ENCODE measurements around the gene ANKZF1.

ANKZF1 gene, protein sequence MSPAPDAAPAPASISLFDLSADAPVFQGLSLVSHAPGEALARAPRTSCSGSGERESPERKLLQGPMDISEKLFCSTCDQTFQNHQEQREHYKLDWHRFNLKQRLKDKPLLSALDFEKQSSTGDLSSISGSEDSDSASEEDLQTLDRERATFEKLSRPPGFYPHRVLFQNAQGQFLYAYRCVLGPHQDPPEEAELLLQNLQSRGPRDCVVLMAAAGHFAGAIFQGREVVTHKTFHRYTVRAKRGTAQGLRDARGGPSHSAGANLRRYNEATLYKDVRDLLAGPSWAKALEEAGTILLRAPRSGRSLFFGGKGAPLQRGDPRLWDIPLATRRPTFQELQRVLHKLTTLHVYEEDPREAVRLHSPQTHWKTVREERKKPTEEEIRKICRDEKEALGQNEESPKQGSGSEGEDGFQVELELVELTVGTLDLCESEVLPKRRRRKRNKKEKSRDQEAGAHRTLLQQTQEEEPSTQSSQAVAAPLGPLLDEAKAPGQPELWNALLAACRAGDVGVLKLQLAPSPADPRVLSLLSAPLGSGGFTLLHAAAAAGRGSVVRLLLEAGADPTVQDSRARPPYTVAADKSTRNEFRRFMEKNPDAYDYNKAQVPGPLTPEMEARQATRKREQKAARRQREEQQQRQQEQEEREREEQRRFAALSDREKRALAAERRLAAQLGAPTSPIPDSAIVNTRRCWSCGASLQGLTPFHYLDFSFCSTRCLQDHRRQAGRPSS

DNA sequence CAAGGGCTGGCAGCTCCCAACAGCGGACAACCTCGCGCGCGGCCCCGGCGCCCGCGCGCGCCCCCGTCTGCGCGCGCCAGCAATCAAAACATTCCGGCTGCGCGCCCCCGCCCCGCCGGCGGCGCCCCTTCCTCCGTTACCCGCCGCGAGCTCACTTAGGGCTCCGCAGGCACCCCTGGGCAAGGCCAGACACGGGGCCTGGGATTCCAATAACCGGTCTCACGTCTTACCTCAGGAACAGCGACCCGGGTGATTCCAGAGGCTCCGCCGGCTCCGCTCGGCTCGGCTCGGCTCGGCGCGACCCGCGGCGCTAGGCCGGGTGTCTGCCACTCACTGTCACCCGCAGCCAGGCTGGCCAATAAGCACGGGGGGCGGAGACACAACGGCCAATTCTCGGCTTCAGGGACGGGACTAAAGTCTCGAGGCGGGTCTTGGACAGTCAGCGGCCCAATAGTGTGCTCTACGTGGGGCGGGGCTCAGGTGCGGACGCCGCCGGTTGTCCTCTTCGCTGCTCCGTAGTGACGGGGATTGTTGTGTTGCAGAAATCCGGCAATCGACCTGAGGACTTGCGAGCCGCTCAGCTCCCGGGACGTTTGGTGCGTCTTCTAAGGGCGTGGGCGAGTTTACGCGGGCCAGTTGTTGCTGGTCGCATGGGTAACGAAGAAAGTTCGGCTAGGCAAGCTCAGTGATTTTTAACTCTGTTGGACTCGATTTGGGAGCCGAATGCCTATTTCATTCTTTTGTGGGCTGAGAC, at the start of gene ANKZF1, which contains the start of gene ATG9A:
TSS of gene ANKZF1 (plus strand) at position 502 of the 754 bp plus-strand sequence. CDS start 452 bp downstream, outside the sequence.
TSS of gene ATG9A (minus strand) at position 332 of the 754 bp plus-strand sequence. CDS start 1,612 bp downstream, outside the sequence.
- peak within 1 kb of the TSS; percentile 89 for H3K4me3 ChIP-seq (replicated peaks; ENCODE audit: low read depth, low read length)
- DNase-seq (ENCODE audit: extremely low read depth, low read depth), result peak; percentile 93
- TF ChIP-seq CTCF (IDR thresholded peaks at IDR 0.05; ENCODE audit: low read depth, low read length, missing control alignments), result no peak

GRCh38 chr2:219180961-219181360, 48.6 kb upstream of the ANKZF1 start:
- no peak for DNase-seq (ENCODE audit: extremely low read depth, low read depth)
- no peak for TF ChIP-seq CTCF (IDR thresholded peaks at IDR 0.05; ENCODE audit: low read depth, low read length, missing control alignments)
- H3K4me3 ChIP-seq (replicated peaks; ENCODE audit: low read depth, low read length), result no peak overlapping the region

GRCh38 chr2:219181531-219181930, 48.1 kb upstream of the ANKZF1 start:
- H3K4me3 ChIP-seq (replicated peaks; ENCODE audit: low read depth, low read length), result no peak overlapping the region

DNA sequence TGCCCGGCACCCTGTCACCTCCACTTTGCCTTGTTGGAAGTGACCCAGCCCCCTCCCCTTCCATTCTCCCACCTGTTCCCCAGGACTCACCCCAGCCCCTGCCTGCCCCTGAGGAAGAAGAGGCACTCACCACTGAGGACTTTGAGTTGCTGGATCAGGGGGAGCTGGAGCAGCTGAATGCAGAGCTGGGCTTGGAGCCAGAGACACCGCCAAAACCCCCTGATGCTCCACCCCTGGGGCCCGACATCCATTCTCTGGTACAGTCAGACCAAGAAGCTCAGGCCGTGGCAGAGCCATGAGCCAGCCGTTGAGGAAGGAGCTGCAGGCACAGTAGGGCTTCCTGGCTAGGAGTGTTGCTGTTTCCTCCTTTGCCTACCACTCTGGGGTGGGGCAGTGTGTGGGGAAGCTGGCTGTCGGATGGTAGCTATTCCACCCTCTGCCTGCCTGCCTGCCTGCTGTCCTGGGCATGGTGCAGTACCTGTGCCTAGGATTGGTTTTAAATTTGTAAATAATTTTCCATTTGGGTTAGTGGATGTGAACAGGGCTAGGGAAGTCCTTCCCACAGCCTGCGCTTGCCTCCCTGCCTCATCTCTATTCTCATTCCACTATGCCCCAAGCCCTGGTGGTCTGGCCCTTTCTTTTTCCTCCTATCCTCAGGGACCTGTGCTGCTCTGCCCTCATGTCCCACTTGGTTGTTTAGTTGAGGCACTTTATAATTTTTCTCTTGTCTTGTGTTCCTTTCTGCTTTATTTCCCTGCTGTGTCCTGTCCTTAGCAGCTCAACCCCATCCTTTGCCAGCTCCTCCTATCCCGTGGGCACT, 47.1 kb upstream of the ANKZF1 start:
- H3K4me3 ChIP-seq (replicated peaks; ENCODE audit: low read depth, low read length), result no peak overlapping the region
- DNase-seq (ENCODE audit: extremely low read depth, low read depth), result no peak
- TF ChIP-seq CTCF (IDR thresholded peaks at IDR 0.05; ENCODE audit: low read depth, low read length, missing control alignments), result no peak

More at GRCh38 chr2:219181531-219181930, 48.1 kb upstream of the ANKZF1 start:
- no peak for DNase-seq (ENCODE audit: extremely low read depth, low read depth)
- TF ChIP-seq CTCF (IDR thresholded peaks at IDR 0.05; ENCODE audit: low read depth, low read length, missing control alignments), result no peak

GRCh38 chr2:219183151-219183772, 46.3 kb upstream of the ANKZF1 start:
- no peak for DNase-seq (ENCODE audit: extremely low read depth, low read depth)
- no peak overlapping the region for H3K4me3 ChIP-seq (replicated peaks; ENCODE audit: low read depth, low read length)
- TF ChIP-seq CTCF (IDR thresholded peaks at IDR 0.05; ENCODE audit: low read depth, low read length, missing control alignments), result no peak

All from HFF-Myc (cell line).